ENCODE results near the gene CEP83. TPM values are rescaled to one million over a fixed set of nuclear protein-coding genes. Genes with fewer than 3 reads are reported as not detected.

The CEP83 gene
- total and polyA plus RNA-seq, 9 of the 15 experiments (the other 6 are each of a cell fraction or from before 2014, with no cell fraction given), result 5.3 to 40.5 (median 31.3) TPM

GRCh38 chr12:94287245-94287628, 172.4 kb downstream of the CEP83 start:
- no TSS peak for BruUV-seq (replicated peaks)
- ChIA-PET POLR2A (interaction anchor here (0.6 kb wide), 1 partner anchor 597 kb away, joined by 3 read pairs; no protein-coding TSS in a partner anchor), CTCF (ENCODE audit: low intra/inter-chr PET ratio) (no interaction called here)
- in situ Hi-C loops (cut with MboI) (no loop called here), intact Hi-C loops (cut with micrococcal nuclease) (no loop called here)
- Histone ChIP-seq H3K27ac (ENCODE audit: extremely low read depth, low read depth, low read length) (no peak overlapping the region), H3K9me1 (ENCODE audit: control insufficient read depth, insufficient read depth, low read length) (no peaks in the 10 kb centered on the region), H3K9ac (ENCODE audit: insufficient read depth in 1 of 2, low read depth in 2 of 2, low read length in 2 of 2) (no peak overlapping the region), H3K4me1 (replicated peaks in 1 of 2; ENCODE audit: control insufficient read depth in 2 of 2, insufficient read depth in 2 of 2, low read length in 2 of 2) (peaks cover 10 to 12% of the 10 kb centered on the region in 2 experiments; a peak in 3 of 5 replicates), H3K79me2 (ENCODE audit: control insufficient read depth, insufficient read depth, low read length) (no peaks in the 10 kb centered on the region), H3K9me3 (replicated peaks; ENCODE audit: control insufficient read depth, insufficient read depth, low read depth, low read length) (no peaks in the 10 kb centered on the region), H2AFZ (ENCODE audit: low read depth, low read length) (no peak overlapping the region), H3K4me2 (ENCODE audit: insufficient read depth, low read length) (no peak overlapping the region), H3K27me3 (ENCODE audit: control insufficient read depth in 2 of 2, insufficient read depth in 2 of 2, low read length in 2 of 2) (no peaks in the 10 kb centered on the region), H3K36me3 (ENCODE audit: control insufficient read depth, insufficient read depth, low read length) (no peaks in the 10 kb centered on the region), H4K20me1 (replicated peaks; ENCODE audit: control insufficient read depth, insufficient read depth, low read length) (no peaks in the 10 kb centered on the region; the same call in 1 of the 2 replicates), H3K4me3 (no peak overlapping the region)
- FAIRE-seq, result no peak
- DNase-seq (ENCODE audit: extremely low read depth in 1 of 4, low spot score in 3 of 4), result no peak
- ATAC-seq, result no peak
- 82% methylated on average over 10 of the region's 10 CpGs for WGBS (ENCODE audit: insufficient coverage, low coverage, missing lambda C conversion rate)
- TF ChIP-seq ZNF551 (CRISPR knock-in tag; IDR thresholded peaks at IDR 0.05), result no peak
- TF ChIP-seq TFAM (CRISPR knock-in tag; conservative IDR thresholded peaks at IDR 0.05), result no peak

DNA sequence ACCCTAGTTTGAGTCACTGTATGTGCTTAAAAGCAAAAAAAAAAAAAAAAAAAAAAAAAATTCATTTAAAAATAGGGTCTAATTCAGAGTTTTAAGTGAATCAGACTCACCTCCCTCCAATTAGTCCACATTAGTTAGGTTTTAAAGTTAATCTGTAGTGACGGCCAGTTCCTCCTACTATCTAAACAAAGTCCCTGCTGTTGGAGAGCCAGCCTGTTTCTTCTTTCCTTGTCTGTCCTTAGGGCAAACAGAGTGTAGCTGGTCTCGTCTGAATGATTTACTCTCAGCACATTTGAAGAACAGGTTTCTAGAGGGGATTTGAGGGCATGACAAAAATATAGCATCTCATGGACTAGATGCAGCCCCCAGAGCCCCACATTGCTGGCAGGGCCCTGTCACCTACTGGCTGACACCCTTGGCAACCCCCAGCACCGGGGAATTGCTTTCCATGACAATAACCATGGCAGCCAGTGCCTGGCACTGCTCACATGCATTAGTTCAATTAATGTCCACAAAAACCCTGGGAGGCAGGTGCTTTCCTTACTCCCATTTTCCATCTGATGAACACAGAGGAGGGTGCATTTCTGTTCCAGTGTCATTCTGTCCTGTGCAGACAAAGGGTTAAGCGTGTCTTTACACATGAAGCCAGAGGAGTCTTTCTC, 173.0 kb downstream of the CEP83 start:
- ATAC-seq (no peak), FAIRE-seq (no peak), DNase-seq (ENCODE audit: extremely low read depth in 1 of 4, low spot score in 3 of 4) (no peak)
- no peaks in the 10 kb centered on the region for H3K9me1 ChIP-seq (ENCODE audit: control insufficient read depth, insufficient read depth, low read length)
- POLR2A ChIA-PET, result no interaction called here
- H3K9me3 ChIP-seq (replicated peaks; ENCODE audit: control insufficient read depth, insufficient read depth, low read depth, low read length), result no peaks in the 10 kb centered on the region
- H3K79me2 ChIP-seq (ENCODE audit: control insufficient read depth, insufficient read depth, low read length), result no peaks in the 10 kb centered on the region
- peaks cover 10 to 12% of the 10 kb centered on the region in 2 experiments; a peak in 3 of 5 replicates for H3K4me1 ChIP-seq (replicated peaks in 1 of 2; ENCODE audit: control insufficient read depth in 2 of 2, insufficient read depth in 2 of 2, low read length in 2 of 2)
- no peak overlapping the region for H3K4me3 ChIP-seq
- in situ Hi-C loops (cut with MboI), result no loop called here
- H2AFZ ChIP-seq (ENCODE audit: low read depth, low read length), result no peak overlapping the region
- no peak overlapping the region for H3K27ac ChIP-seq (ENCODE audit: extremely low read depth, low read depth, low read length)
- H3K36me3 ChIP-seq (ENCODE audit: control insufficient read depth, insufficient read depth, low read length), result no peaks in the 10 kb centered on the region
- no peak overlapping the region for H3K4me2 ChIP-seq (ENCODE audit: insufficient read depth, low read length)
- no peaks in the 10 kb centered on the region for H3K27me3 ChIP-seq (ENCODE audit: control insufficient read depth in 2 of 2, insufficient read depth in 2 of 2, low read length in 2 of 2)
- H3K9ac ChIP-seq (ENCODE audit: insufficient read depth in 1 of 2, low read depth in 2 of 2, low read length in 2 of 2), result no peak overlapping the region
- no peaks in the 10 kb centered on the region; the same call in 1 of the 2 replicates for H4K20me1 ChIP-seq (replicated peaks; ENCODE audit: control insufficient read depth, insufficient read depth, low read length)
- WGBS (ENCODE audit: insufficient coverage, low coverage, missing lambda C conversion rate), result 85% methylated on average over 4 of the region's 4 CpGs
- intact Hi-C loops (cut with micrococcal nuclease), result no loop called here
- CTCF ChIA-PET (ENCODE audit: low intra/inter-chr PET ratio), result no interaction called here
- no TSS peak for BruUV-seq (replicated peaks)
- no peak for TF ChIP-seq E2F4 (CRISPR knock-in tag; IDR thresholded peaks at IDR 0.05; ENCODE audit: low read depth)
- no peak for TF ChIP-seq KDM2B (CRISPR knock-in tag; IDR thresholded peaks at IDR 0.05)
- TF ChIP-seq IFI16 (CRISPR knock-in tag; IDR thresholded peaks at IDR 0.05), result no peak
- no peak for TF ChIP-seq PML (IDR thresholded peaks at IDR 0.05; ENCODE audit: low read length)
- no peak for TF ChIP-seq MECOM (CRISPR knock-in tag; IDR thresholded peaks at IDR 0.05)
- no peak for TF ChIP-seq NFE2 (IDR thresholded peaks at IDR 0.05; ENCODE audit: low read depth)
- no peak for TF ChIP-seq ZNF436 (CRISPR knock-in tag; IDR thresholded peaks at IDR 0.05)
- TF ChIP-seq FIP1L1 (IDR thresholded peaks at IDR 0.05; ENCODE audit: low read depth, low read length, poor library complexity, severe bottlenecking), result no peak
- TF ChIP-seq SRSF9 (IDR thresholded peaks at IDR 0.05; ENCODE audit: borderline replicate concordance, low read depth, low read length), result no peak
- TF ChIP-seq PCBP2 (IDR thresholded peaks at IDR 0.05; ENCODE audit: low read depth, low read length, poor library complexity, severe bottlenecking), result no peak
- no peak for TF ChIP-seq MEF2D (tag; conservative IDR thresholded peaks at IDR 0.05; ENCODE audit: low read depth)
- TF ChIP-seq NCOA1 (IDR thresholded peaks at IDR 0.05; ENCODE audit: low read depth), result no peak
- TF ChIP-seq SETDB1 (IDR thresholded peaks at IDR 0.05; ENCODE audit: low read length), result no peak
- no peak for TF ChIP-seq ZNF12 (CRISPR knock-in tag; IDR thresholded peaks at IDR 0.05)
- TF ChIP-seq EHMT2 (IDR thresholded peaks at IDR 0.05), result no peak
- TF ChIP-seq RBM34 (IDR thresholded peaks at IDR 0.05; ENCODE audit: borderline replicate concordance, insufficient read depth, low read length), result no peak

Data from K562 (cell line).